GM12878 (cell line): ENCODE measurements around the gene OR2AT4. TPM values are rescaled to one million over a fixed set of nuclear protein-coding genes. Genes with fewer than 3 reads are reported as not detected.

Experiments used
- ATAC-seq: fragments of 200-7000 bp; cut with Tn5 transposase; 3 replicates; pipeline ENCODE4 v1.9.1; 2020; ENCODE audit warnings: mild to moderate bottlenecking, moderate library complexity
- Bru-seq: library from RNA; stranded (reverse); fragments of 400-500 nt; gene quantifications from one replicate; lab custom pipeline; 2021; lab: Mats Ljungman, UMichigan
- BruChase-seq, 2 experiments: library from RNA; stranded (reverse); fragments of 400-500 nt; gene quantifications; one replicate each; lab custom pipeline; 2021; lab: Mats Ljungman, UMichigan
- BruUV-seq: library from RNA; stranded (reverse); fragments of 400-500 nt; replicated peaks from 2 replicates; lab custom pipeline; 2021; lab: Mats Ljungman, UMichigan
- CTCF ChIA-PET: fragments of 300-600 bp; sonication (Branson Sonifier 250); formaldehyde crosslinking; extraction: SDS; loops from one replicate; lab custom pipeline; 2021; ENCODE audit warnings: inconsistent platforms; lab: Yijun Ruan, JAX
- POLR2A ChIA-PET: fragments of 350-600 bp; formaldehyde crosslinking; extraction: SDS; loops from one replicate; lab custom pipeline; 2021; ENCODE audit warnings: inconsistent platforms; lab: Charles Lee
- RAD21 ChIA-PET: fragments of 300-600 bp; sonication (Branson Sonifier 250); formaldehyde crosslinking; loops from one replicate; lab custom pipeline; 2023; ENCODE audit warnings: antibody characterized with exemption; ENCODE audit not compliant: unreplicated experiment; lab: Charles Lee
- SMC1A ChIA-PET: fragments of 300-600 bp; sonication (Branson Sonifier 250); formaldehyde crosslinking; loops from one replicate; lab custom pipeline; 2023; ENCODE audit not compliant: unreplicated experiment, uncharacterized antibody; lab: Charles Lee
- DNase-seq: peaks from one replicate; pipeline ENCODE4 v3.0.0-alpha.2; 2011; ENCODE audit warnings: low read depth, low spot score
- FAIRE-seq: peaks from 3 replicates; lab custom pipeline; 2011; peaks lifted over from hg19 to GRCh38; lab: Jason Lieb, UNC
- H2AFZ ChIP-seq: 2 replicates; pipeline ENCODE4 v1.6.0; 2011; ENCODE audit warnings: low read depth, low read length, control low read depth; ENCODE audit not compliant: control insufficient read depth
- H3K27ac ChIP-seq: 2 replicates; pipeline ENCODE4 v1.5.1; 2011; ENCODE audit warnings: control low read depth; ENCODE audit not compliant: control insufficient read depth, insufficient read depth
- H3K27me3 ChIP-seq, 2 experiments: replicated peaks in 1 of 2; 2 replicates each; pipeline versions ENCODE4 v1.6.0 to v1.6.1; 2011; ENCODE audit warnings: low read length in 1 of 2; ENCODE audit not compliant: control insufficient read depth in 2 of 2, insufficient read depth in 2 of 2
- H3K36me3 ChIP-seq, 2 experiments: 2 replicates each; pipeline ENCODE4 v1.5.1; 2011; ENCODE audit warnings: low read length in 1 of 2; ENCODE audit not compliant: control insufficient read depth in 2 of 2, insufficient read depth in 2 of 2
- H3K4me1 ChIP-seq: 2 replicates; pipeline ENCODE4 v1.6.1; 2011; ENCODE audit warnings: mild to moderate bottlenecking, low read length, moderate library complexity, mixed read lengths; ENCODE audit not compliant: control insufficient read depth, insufficient read depth
- H3K4me2 ChIP-seq: 2 replicates; pipeline ENCODE4 v1.6.0; 2011; ENCODE audit warnings: control low read depth; ENCODE audit not compliant: control insufficient read depth, insufficient read depth
- H3K4me3 ChIP-seq: fragments of 200-600 bp; sonication (generic); 2 replicates; pipeline ENCODE4 v1.5.1; 2016
- H3K79me2 ChIP-seq: 2 replicates; pipeline ENCODE4 v1.6.0; 2011; ENCODE audit warnings: low read length; ENCODE audit not compliant: control insufficient read depth, insufficient read depth
- H3K9ac ChIP-seq: 2 replicates; pipeline ENCODE4 v1.8.0; 2011; ENCODE audit warnings: low read length, control low read depth, mixed read lengths; ENCODE audit not compliant: control insufficient read depth, insufficient read depth
- H3K9me3 ChIP-seq: replicated peaks from 3 replicates; pipeline ENCODE4 v1.5.1; 2011; ENCODE audit warnings: mild to moderate bottlenecking, low read length; ENCODE audit not compliant: control insufficient read depth, insufficient read depth
- H4K20me1 ChIP-seq: 2 replicates; pipeline ENCODE4 v1.6.0; 2011; ENCODE audit not compliant: control insufficient read depth, insufficient read depth
- JUND ChIP-seq: IDR thresholded peaks from 2 replicates; pipeline ENCODE4 v1.6.1; 2012; ENCODE audit warnings: low read depth, mild to moderate bottlenecking, low read length, improper control_type of control experiment, moderate library complexity
- NR2F1 ChIP-seq: fragments of 450-650 bp; conservative IDR thresholded peaks from 2 replicates; pipeline ENCODE4 v1.6.1; 2017; ENCODE audit warnings: mild to moderate bottlenecking
- WGBS: methylation state at CpG from one replicate; pipeline ENCODE4 v1.1.6; 2016; ENCODE audit warnings: low lambda C conversion rate; ENCODE audit not compliant: insufficient replicate concordance, insufficient coverage; ENCODE audit errors: missing lambda C conversion rate; 5-methylcytosine and 5-hydroxymethylcytosine counted together
- in situ Hi-C: fragments of 300-500 bp; cut with MboI; formaldehyde crosslinking; loops from 9 replicates; pipeline ENCODE4 v1.14.3; 2018; ENCODE audit warnings: mixed read lengths
- intact Hi-C: fragments of 100-400 bp; cut with micrococcal nuclease; formaldehyde crosslinking; loops from one replicate; pipeline ENCODE4 v1.14.2; 2022; ENCODE audit not compliant: unreplicated experiment
- long read RNA-seq, 2 experiments: library from polyadenylated mRNA; unstranded; transcript quantifications; one replicate each; pipeline ENCODE4 v2.0.0, GENCODE V29; 2019 to 2020
- polyA minus RNA-seq, 3 experiments: library from RNA; depleted of rRNA, polyadenylated mRNA; stranded (reverse); fragments of >200 nt; gene quantifications; 2 replicates each; pipeline ENCODE4 v1.2.3, GENCODE V29; 2011
- polyA plus RNA-seq, 11 experiments: library from polyadenylated mRNA; depleted of rRNA in 4 of 11; unstranded in 6 of 11; stranded (reverse) in 5 of 11; fragments of >200 nt; fragmentation: Nextera tagmentation in 4 of 11; fragmentation: Illumina TruSeq in 1 of 11; extraction: Ambion mirVana in 4 of 11; extraction: Trizol in 1 of 11; gene quantifications; 1 replicate in 1 of 11; 2 replicates in 10 of 11; pipeline versions ENCODE4 v1.2.1 to v1.2.3, GENCODE V29; 2011 to 2016; ENCODE audit warnings: inconsistent platforms in 2 of 11, missing spikeins in 2 of 11, low read depth in 1 of 11
- total RNA-seq, 4 experiments: library from RNA; depleted of rRNA in 3 of 4; stranded (reverse); fragments of >200 nt in 3 of 4; fragmentation: Illumina TruSeq in 1 of 4; extraction: Trizol in 1 of 4; gene quantifications; 2 replicates each; pipeline versions ENCODE4 v1.2.1 to v1.2.3, GENCODE V29; 2013 to 2021
- TF ChIP-seq, protein P1 (sequence below): fragments of 150-350 bp; IDR thresholded peaks from 2 replicates; pipeline ENCODE4 v1.6.1; 2016; ENCODE audit warnings: low read depth, low read length
- TF ChIP-seq, protein P2 (sequence below): fragments of 450-650 bp; formaldehyde crosslinking; IDR thresholded peaks from 2 replicates; pipeline ENCODE4 v1.4.0; 2022; ENCODE audit warnings: mild to moderate bottlenecking, moderate library complexity

Gene OR2AT4
- total RNA-seq (2013; cell fraction: nucleolus; rRNA removed): not detected in 2 replicates
- total RNA-seq (2014; rRNA removed): not detected in 2 replicates
- total RNA-seq (2014; rRNA removed; fragmentation: Illumina TruSeq; extraction: Trizol): not detected in 2 replicates
- not detected in 2 replicates for total RNA-seq (2021)
- not detected for polyA plus RNA-seq (2011; ENCODE audit: low read depth)
- 0.01 TPM in 1 of 2 replicates, not detected in the other for polyA plus RNA-seq (2011; rRNA removed)
- polyA plus RNA-seq (2011; cell fraction: cytosol; rRNA removed): not detected in 2 replicates
- not detected in 2 replicates for polyA plus RNA-seq (2011; cell fraction: nucleus; rRNA removed)
- polyA plus RNA-seq (2012): not detected in 2 replicates
- not detected in 2 replicates for polyA plus RNA-seq (2014; fragmentation: Illumina TruSeq; extraction: Trizol)
- polyA plus RNA-seq (2014; fragmentation: Nextera tagmentation; extraction: Ambion mirVana): not detected
- polyA plus RNA-seq (2014; rRNA removed): not detected in 2 replicates
- not detected for polyA plus RNA-seq (2016; fragmentation: Nextera tagmentation; extraction: Ambion mirVana)
- polyA minus RNA-seq (2011; rRNA and poly(A)+ RNA removed): not detected in 2 replicates
- polyA minus RNA-seq (2011; cell fraction: cytosol; rRNA and poly(A)+ RNA removed): not detected in 2 replicates
- polyA minus RNA-seq (2011; cell fraction: nucleus; rRNA and poly(A)+ RNA removed): not detected in 2 replicates
- percentile 6 among the genes with signal in this experiment for Bru-seq, nascent RNA
- percentile 14 among the genes with signal in this experiment for BruChase-seq, experiment 1, labeled RNA remaining after a 6-hour chase
- BruChase-seq, experiment 2, labeled RNA remaining after a 2-hour chase: percentile 6 among the genes with signal in this experiment
- long read RNA-seq, experiment 1: 0 reads
- long read RNA-seq, experiment 2: 0 reads

- DNase-seq: no peak
- TF ChIP-seq, protein P1, sequence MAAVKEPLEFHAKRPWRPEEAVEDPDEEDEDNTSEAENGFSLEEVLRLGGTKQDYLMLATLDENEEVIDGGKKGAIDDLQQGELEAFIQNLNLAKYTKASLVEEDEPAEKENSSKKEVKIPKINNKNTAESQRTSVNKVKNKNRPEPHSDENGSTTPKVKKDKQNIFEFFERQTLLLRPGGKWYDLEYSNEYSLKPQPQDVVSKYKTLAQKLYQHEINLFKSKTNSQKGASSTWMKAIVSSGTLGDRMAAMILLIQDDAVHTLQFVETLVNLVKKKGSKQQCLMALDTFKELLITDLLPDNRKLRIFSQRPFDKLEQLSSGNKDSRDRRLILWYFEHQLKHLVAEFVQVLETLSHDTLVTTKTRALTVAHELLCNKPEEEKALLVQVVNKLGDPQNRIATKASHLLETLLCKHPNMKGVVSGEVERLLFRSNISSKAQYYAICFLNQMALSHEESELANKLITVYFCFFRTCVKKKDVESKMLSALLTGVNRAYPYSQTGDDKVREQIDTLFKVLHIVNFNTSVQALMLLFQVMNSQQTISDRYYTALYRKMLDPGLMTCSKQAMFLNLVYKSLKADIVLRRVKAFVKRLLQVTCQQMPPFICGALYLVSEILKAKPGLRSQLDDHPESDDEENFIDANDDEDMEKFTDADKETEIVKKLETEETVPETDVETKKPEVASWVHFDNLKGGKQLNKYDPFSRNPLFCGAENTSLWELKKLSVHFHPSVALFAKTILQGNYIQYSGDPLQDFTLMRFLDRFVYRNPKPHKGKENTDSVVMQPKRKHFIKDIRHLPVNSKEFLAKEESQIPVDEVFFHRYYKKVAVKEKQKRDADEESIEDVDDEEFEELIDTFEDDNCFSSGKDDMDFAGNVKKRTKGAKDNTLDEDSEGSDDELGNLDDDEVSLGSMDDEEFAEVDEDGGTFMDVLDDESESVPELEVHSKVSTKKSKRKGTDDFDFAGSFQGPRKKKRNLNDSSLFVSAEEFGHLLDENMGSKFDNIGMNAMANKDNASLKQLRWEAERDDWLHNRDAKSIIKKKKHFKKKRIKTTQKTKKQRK: no peak
- TF ChIP-seq NR2F1 (no peak), JUND (no peak)
- TF ChIP-seq, protein P2, sequence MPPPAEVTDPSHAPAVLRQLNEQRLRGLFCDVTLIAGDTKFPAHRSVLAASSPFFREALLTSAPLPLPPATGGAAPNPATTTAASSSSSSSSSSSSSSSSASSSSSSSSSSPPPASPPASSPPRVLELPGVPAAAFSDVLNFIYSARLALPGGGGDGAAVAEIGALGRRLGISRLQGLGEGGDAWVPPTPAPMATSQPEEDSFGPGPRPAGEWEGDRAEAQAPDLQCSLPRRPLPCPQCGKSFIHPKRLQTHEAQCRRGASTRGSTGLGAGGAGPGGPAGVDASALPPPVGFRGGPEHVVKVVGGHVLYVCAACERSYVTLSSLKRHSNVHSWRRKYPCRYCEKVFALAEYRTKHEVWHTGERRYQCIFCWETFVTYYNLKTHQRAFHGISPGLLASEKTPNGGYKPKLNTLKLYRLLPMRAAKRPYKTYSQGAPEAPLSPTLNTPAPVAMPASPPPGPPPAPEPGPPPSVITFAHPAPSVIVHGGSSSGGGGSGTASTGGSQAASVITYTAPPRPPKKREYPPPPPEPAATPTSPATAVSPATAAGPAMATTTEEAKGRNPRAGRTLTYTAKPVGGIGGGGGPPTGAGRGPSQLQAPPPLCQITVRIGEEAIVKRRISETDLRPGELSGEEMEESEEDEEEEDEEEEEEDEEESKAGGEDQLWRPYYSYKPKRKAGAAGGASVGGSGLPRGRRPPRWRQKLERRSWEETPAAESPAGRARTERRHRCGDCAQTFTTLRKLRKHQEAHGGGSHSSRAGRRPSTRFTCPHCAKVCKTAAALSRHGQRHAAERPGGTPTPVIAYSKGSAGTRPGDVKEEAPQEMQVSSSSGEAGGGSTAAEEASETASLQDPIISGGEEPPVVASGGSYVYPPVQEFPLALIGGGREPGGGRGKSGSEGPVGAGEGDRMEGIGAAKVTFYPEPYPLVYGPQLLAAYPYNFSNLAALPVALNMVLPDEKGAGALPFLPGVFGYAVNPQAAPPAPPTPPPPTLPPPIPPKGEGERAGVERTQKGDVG (CRISPR knock-in tag): no peak
- TF ChIP-seq, all 136 proteins: peak for 0
- Histone ChIP-seq H3K9me3 (no peaks in the 10 kb centered on the region), H3K4me2 (no peak within 1 kb of the TSS), H3K4me1 (peaks cover 4% of the 10 kb centered on the region; the same call in 1 of the 2 replicates), H2AFZ (no peak within 1 kb of the TSS), H3K27ac (no peak within 1 kb of the TSS), H4K20me1 (no peaks in the 10 kb centered on the region), H3K79me2 (no peaks in the 10 kb centered on the region), H3K4me3 (no peak within 1 kb of the TSS), H3K36me3 (no peaks in the 10 kb centered on the region), H3K27me3 (no peaks in the 10 kb centered on the region), H3K9ac (no peak within 1 kb of the TSS)
- ChIA-PET CTCF (interaction anchor here (0.8 to 1.2 kb wide), 3 partner anchors 44 to 48 kb away, joined by 3 to 4 read pairs (median 3); no protein-coding TSS in a partner anchor), RAD21 (no interaction called here), SMC1A (interaction anchor here (0.8 kb wide), 1 partner anchor 10 kb away, joined by 4 read pairs; no protein-coding TSS in a partner anchor), POLR2A (interaction anchor here (1.3 kb wide), 1 partner anchor 9 kb away, joined by 3 read pairs; no protein-coding TSS in a partner anchor)
- 50% methylated on average over 9 of the region's 9 CpGs for WGBS
- in situ Hi-C loops (no loop called here), intact Hi-C loops (no loop called here)
- FAIRE-seq (no peak), ATAC-seq (no peak)
- BruUV-seq: no TSS peak
Observed at GRCh38 chr11:75096456-75097172, at the start of gene OR2AT4. Gene OR2AT4, minus strand, starts transcription at chr11:75096876.
